Gastrocnemius medialis (tissue), 4 donors: ENCODE results near the gene PRMT1.

Source experiments
- POLR2A ChIP-seq, 2 donors: fragments of 450-650 bp; IDR thresholded peaks; one replicate each; pipeline ENCODE4 v1.6.1; 2017; ENCODE audit warnings: antibody characterized with exemption in 2 of 2, mild to moderate bottlenecking in 2 of 2, moderate library complexity in 2 of 2
- TF ChIP-seq, protein P1 (sequence below), 5 experiments: fragments of 450-650 bp in 3 of 5; fragments of 200-600 bp in 2 of 5; sonication (generic) in 2 of 5; IDR thresholded peaks in 4 of 5; conservative IDR thresholded peaks in 1 of 5; 1 replicate in 4 of 5; 2 replicates in 1 of 5; pipeline ENCODE4 v1.5.1; 2016 to 2019; ENCODE audit warnings: antibody characterized with exemption in 5 of 5, mild to moderate bottlenecking in 3 of 5, moderate library complexity in 3 of 5

DNA sequence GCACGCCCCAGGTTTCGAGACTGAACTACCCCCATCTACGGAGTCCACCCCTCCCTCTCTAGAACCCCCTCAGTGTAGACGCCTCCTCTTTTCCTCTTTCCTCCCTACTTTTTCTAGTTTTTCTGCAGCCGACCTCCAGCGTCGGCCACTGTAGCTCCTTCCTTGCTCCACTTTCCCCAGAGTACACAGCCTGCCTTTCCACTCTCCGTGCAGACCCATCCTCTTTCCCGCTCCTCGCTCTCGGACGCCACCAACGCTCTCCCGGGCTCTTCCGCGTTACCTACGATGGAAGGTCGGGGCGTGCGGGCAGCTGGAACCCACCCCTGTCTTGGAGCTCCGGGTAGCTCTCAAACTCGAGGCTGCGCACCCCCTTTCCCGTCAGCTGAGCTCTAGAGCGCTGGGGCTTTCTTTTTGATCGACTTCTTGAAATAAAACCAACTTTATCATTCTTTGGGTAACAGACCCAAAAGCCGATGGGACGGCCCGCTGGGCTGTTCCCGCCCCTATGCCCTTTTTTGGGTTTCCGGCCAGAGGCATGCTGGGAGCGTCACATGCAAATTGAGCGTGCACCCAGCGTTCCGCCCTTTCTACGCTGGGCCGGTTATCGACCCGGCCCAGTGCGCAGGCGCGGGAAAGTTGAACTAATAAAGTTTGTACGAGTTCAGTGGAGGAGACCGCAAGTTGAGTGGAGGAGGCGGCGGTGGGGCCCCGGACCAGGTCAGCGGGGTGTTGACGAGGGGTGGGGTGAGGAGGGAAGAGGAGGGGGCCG lies 11.5 kb upstream of the PRMT1 start, which contains the start of the genes BCL2L12 and IRF3:
- TF ChIP-seq, protein P1, sequence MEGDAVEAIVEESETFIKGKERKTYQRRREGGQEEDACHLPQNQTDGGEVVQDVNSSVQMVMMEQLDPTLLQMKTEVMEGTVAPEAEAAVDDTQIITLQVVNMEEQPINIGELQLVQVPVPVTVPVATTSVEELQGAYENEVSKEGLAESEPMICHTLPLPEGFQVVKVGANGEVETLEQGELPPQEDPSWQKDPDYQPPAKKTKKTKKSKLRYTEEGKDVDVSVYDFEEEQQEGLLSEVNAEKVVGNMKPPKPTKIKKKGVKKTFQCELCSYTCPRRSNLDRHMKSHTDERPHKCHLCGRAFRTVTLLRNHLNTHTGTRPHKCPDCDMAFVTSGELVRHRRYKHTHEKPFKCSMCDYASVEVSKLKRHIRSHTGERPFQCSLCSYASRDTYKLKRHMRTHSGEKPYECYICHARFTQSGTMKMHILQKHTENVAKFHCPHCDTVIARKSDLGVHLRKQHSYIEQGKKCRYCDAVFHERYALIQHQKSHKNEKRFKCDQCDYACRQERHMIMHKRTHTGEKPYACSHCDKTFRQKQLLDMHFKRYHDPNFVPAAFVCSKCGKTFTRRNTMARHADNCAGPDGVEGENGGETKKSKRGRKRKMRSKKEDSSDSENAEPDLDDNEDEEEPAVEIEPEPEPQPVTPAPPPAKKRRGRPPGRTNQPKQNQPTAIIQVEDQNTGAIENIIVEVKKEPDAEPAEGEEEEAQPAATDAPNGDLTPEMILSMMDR (IDR thresholded peaks at IDR 0.05 in 4 of 5, conservative IDR thresholded peaks at IDR 0.05 in 1 of 5): no peak
- TF ChIP-seq POLR2A (IDR thresholded peaks at IDR 0.05): peak; percentile 72 to 77
